HK-2 (cell line): ENCODE results near the gene XRCC3.
"Not testable (repeated sequence)": the region's sequence is repeated elsewhere in the genome, so short reads cannot be mapped to it uniquely, and the experiment has no call there.

Experiments used
- DNase-seq: peaks from one replicate; pipeline ENCODE4 v3.0.0-alpha.2; 2018; ENCODE audit not compliant: unreplicated experiment

Gene XRCC3

DNA sequence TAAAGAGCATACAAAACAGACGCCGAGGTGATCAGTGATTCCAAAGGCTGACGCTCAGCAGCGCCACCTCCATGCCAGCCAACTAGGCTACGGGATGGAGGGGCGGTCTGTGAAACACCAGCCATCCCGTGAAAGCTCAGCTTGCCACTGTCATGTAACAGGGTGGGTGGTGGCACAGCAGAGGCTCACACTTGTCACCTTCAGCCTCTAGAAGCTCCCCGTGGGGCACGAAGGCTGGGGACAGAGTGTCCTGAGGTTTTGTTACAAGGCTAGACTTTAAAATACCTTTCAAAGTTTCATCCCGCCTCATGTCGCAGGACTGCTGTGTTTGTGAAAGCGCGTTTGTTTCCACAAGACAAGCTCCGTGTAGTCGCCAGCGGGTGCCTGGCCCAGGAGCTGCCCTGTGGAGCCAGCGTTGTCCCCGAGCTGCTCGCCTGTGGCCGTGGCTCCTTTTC is 20.7 kb downstream of the XRCC3 start:
- no peak for DNase-seq

GRCh38 chr14:103693515-103693914 is 21.7 kb downstream of the XRCC3 start:
- DNase-seq: no peak

DNA sequence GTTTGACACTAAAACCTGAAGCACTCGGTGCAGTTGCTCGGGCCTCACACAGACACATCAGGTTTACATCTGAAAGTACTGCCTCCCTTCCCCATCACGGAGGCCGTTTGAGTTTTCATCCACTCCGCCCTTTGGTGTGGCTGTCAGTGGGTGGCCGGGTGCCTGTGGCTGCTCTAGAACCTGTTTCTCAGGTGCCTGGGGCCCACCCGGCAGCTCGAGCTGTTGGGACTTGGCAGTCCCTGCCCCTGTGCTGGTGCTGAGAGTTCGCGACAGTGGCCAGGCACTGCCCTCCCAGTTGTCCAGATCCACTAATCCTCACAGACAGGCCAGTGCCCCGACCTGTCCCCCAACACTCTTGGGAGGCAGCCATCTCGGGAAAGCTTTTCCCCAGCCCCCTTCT is 22.4 kb downstream of the XRCC3 start:
- no peak for DNase-seq

- no peak for DNase-seq
These were observed 23.1 kb downstream of the XRCC3 start for GRCh38 chr14:103692159-103692558.

DNA sequence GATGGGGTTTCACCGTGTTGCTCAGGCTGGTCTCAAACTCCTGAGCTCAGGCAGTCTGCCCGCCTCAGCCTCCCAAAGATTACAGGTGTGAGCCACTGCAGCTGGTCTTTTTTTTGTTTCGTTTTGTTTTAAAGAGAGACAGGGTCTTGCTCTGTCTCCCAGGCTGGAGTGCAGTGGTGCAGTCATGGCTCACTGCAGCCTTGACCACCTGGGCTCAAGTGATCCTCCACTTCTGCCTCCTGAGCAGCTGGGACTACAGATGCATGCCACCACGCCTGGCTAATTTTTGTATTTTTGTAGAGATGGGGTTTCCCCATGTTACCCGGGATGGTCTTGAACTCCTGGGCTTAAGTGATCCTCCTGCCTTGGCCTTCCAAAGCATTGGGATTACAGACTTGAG is 23.6 kb downstream of the XRCC3 start:
- DNase-seq: not testable (repeated sequence)

GRCh38 chr14:103690332-103690731 is 24.9 kb downstream of the XRCC3 start:
- no peak for DNase-seq

GRCh38 chr14:103688906-103689902 is 26.0 kb downstream of the XRCC3 start:
- DNase-seq: no peak

DNA sequence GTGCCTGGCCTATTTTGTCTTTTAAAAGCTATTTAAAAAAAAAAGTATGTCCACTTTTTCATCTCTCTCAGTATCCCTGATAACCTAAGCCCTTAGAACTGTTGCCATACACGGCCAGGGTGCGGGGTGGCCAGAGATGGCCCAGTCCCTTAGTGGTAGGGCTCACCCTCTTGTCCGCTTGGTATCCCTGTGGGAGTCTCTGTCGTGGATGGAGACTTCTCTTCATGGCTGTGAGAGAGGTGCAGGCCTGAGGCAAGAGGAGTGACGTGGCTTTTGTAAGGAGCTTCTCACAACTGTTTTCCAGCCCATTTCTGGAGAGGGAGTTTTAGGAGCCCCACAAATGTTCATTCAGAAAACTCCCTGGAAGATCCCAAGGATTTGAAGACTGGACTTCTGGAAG is 26.8 kb downstream of the XRCC3 start:
- DNase-seq: no peak

DNA sequence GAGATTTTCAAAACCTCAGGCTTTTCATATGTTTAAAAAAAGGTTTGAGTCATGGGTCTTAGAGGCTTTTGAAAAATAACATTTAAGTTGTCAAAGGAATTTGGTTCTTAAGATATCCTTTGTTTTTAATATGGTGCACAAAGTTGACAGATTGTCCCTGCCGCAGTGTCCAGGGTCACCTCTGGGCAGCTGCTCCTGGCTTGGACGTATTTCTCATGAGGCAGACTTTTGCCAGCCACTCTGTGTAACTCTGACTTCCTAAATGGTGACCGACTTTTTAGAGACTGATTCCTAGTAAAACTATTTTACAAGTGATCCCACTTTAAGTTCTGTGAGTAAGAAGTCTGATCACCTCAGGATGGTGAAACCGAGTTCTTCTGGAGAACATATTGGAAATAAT is 27.5 kb downstream of the XRCC3 start:
- no peak for DNase-seq

- no peak for DNase-seq
These were observed 28.3 kb downstream of the XRCC3 start for GRCh38 chr14:103686831-103687485.

DNA sequence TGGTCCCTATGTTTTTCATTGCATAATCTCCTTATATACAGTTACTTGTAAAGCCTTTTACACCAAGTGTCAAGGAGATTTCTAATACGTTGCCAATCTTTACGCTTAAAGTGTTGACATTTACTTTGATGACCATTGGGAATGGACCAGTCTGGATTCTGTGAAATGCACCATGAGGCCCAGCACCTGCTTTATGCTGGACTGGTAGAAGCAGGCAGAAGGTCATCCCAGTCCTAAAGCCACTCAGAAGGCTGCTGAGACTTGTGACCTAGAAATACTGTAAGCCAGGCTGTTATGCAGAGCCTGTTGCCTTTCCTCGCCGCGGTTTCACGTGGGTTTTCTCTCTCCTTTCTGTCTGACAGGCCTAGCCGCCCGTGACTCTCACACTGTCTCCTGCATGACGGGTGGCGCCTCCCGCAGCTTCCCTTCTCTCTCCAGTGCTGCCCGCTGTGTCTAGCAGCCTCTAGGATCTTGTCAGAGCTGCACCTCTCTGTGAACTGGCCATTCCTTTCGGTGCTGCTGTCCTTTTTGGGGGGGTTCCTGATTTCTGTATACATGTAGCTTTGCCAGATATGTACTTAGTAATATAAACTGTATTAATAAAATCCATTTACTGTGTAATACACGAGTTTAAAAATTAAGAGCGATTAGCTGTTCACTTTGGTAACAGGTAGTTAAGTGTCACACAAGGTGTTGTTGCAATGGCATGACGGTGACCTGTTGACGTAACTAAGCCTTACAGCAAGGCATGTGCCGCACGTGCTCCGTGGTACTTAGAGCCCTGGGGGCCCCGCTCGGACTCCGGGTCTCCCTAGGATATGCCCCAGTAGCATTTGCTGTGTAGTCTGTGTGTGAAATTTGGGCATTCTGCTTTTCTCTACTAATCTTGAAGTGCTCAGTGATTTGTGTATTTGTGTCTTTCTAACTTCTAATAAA is 29.7 kb downstream of the XRCC3 start:
- no peak for DNase-seq

- DNase-seq: no peak
These were observed 30.4 kb downstream of the XRCC3 start for GRCh38 chr14:103684871-103685270.

- no peak for DNase-seq
These were observed 30.8 kb downstream of the XRCC3 start for GRCh38 chr14:103684471-103684870.

- no peak for DNase-seq
These were observed 32.1 kb downstream of the XRCC3 start for GRCh38 chr14:103683139-103683538.

DNA sequence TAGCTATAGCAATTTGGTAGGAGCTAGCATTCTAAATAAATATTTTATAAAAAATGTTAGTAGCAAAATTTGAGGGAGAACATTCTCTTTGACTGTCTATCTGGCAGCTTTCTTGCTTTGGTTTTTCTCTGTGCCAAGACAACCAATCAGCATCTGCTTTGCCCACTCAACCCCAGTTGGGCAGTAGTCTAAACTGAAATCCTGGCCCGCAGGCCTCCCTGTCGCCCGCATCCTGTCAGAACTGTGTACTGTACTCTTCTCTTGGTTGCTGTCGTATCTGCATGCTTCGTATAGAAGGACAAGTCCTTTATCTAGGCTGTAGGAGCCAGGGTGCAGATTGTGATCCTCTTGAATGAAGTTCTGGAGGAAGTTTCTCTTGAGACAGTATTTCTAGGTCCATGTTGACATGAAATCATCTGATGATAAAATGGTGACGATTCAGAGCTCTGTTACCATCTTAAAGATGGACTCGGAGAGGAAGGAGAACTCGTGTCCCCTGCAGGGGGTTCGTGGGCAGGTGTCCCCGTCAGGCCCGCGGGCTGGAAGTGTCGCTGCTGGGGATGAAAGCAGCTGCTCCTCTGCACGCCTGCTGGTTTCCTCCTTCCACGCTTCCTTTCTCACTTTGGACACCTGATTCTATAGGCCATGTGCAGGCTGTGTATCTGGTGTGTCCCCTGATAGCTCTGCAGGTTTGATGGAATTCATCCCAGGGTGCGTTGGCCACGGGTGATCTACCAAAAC is 34.6 kb downstream of the XRCC3 start:
- DNase-seq: no peak

GRCh38 chr14:103679351-103679750 is 35.9 kb downstream of the XRCC3 start:
- no peak for DNase-seq

DNA sequence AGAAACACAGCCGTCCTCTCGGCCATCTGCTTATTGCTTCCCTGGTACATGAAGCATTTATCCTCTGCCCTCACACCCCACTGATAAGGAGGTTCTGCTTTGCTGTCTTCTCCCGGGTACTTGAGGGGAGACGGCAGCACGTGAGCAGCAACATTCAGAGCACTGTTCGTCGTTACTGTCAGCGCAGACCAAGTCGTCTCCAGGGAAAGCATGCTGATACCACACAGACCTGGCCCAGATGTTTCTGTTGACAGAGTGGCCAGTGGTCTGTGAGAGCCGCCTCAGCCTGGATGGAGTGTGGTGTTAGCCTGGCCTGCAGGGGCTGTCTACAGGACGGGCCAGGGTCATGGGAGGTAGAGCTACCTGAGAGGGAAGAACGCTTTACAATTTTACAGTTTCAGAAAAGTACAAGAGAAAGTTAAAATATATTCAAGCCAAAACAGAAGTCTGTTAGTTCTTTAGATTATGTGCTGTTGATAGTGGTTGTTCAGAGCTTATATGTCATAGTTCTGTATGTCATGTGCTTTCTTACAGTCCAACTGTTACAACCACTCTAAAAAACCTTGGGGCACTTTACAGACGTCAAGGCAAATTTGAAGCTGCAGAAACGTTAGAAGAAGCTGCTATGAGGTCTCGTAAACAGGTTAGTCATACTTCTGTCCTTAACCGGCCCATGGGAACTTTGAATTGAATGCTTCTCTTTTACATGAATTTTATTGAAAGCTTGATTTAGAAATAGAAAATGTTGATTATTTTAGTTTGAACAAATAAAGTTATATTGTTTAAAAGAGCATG is 38.2 kb downstream of the XRCC3 start:
- no peak for DNase-seq

DNA sequence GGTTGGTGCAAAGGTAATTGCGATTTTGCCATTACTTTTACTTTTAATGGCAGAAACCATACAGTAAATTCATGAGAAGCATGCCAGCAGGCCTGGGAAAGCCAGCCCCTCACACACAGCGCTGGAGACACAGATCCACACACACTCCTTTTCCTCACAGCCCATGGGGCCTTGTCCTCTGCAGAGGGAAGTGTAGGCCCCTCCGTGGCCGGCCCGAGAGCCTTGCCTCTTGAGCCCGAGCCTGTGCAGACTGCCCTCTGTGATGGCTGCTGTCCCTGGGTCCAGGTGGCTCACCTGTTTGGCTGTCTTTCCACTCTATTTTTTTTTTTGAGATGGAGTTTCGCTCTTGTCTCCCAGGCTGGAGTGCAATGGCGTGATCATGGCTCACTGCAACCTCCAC is 39.3 kb downstream of the XRCC3 start:
- no peak for DNase-seq

- no peak for DNase-seq
These were observed 43.3 kb downstream of the XRCC3 start for GRCh38 chr14:103671911-103672310.

DNA sequence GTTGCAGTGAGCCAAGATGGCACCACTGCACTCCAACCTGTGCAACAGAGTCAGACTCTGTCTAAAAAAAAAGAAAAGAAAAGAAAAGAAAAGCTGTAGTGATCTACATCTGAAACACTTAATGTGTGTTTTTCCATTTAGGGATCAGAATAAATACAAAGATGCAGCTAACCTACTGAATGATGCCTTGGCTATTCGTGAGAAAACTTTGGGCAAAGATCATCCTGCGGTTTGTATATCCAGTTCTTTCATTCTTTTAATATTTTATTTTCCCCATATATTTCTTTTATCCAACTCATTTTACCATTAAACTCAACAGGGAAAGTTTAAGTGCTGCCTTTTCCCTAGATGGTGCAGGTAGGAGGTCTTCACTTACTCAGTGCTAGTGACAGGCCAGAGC is 45.9 kb downstream of the XRCC3 start:
- no peak for DNase-seq
